ENCODE measurements around the gene IQCE.

Gene IQCE

DNA sequence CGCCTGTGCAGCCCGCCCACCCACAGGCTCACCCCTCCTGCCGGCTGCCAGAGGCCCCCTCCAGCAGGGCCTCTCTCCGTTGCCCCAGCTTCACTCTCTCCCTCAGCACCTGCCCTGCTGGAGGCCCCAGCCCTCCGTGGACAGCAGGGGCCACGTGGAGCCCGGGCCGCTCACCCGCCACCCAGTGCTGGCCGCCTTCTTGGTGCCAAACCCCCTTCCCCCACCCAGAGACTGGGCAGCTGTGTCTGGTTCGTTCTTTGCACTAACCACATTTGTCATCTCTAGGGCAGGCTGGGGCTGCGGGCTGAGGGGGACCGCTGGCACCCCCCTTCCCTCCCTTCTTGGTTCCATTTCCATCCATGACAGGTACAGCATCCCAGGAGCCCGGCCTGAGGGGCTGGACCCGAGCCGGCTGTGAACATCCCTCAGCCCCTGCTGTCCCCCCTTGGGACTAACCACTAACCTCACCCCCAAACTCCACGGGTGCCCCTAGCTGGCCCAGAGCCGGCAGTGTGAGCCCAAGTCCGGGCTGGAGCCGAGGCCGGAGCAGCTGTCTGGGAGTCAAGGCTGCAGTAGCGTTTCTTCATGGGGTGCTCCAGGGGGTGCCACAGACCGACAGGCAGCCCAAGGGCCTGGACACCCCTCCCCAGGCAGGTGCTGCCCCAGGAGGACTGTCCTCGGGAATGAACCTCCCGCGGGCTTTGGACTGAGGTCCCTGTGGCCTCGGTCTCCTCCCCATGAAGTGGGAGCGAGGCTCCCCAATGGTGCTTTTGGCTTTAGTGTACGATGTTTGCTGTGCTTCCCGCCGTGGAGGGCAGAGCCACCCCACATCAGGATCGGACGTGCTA lies 103.7 kb downstream of the IQCE start:
- no peak for DNase-seq (ENCODE audit: low spot score)
- Histone ChIP-seq H3K27ac (no peak overlapping the region), H3K4me3 (no peak overlapping the region)
- TF ChIP-seq, protein P1, sequence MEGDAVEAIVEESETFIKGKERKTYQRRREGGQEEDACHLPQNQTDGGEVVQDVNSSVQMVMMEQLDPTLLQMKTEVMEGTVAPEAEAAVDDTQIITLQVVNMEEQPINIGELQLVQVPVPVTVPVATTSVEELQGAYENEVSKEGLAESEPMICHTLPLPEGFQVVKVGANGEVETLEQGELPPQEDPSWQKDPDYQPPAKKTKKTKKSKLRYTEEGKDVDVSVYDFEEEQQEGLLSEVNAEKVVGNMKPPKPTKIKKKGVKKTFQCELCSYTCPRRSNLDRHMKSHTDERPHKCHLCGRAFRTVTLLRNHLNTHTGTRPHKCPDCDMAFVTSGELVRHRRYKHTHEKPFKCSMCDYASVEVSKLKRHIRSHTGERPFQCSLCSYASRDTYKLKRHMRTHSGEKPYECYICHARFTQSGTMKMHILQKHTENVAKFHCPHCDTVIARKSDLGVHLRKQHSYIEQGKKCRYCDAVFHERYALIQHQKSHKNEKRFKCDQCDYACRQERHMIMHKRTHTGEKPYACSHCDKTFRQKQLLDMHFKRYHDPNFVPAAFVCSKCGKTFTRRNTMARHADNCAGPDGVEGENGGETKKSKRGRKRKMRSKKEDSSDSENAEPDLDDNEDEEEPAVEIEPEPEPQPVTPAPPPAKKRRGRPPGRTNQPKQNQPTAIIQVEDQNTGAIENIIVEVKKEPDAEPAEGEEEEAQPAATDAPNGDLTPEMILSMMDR (IDR thresholded peaks at IDR 0.05), result no peak

DNA sequence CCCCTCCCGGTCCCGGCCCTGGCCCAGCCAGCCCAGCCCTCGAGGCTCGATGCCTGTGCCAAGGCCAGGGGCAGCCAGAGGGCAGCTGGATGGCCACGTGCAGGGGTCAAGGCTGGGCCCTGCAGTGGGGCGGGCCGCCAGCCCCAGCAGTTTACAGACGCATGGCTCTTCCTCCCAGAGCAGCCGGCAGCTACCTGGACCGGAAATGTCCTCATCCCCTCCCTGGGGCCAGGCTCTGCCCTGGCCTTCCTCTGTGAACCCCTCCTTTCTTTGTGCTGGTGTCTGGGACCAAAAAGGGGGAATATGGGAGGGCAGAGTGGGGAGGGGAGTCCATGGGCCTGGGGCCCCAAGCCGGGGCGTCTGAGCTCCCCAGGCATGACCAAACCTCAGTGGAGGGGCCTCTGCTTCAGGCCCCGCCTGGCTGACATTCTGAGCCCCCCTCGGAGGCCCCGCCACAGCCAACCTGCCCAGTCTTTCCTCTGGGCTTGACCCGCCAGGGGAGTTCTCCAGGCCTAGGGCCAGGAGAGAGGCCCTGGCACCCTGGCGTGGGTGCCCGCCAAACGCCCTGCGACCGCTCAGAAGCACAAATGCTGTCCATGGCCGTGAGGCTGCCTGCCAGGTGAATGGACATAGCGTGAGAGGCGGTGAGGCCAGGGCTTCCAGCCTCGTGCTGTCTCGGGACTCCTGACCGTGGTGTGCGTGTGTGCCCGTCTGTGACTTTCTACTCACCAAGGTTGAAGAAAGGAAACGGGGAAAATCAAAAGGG lies 104.5 kb downstream of the IQCE start:
- no peak overlapping the region for H3K4me3 ChIP-seq
- DNase-seq (ENCODE audit: low spot score), result no peak
- TF ChIP-seq, protein P1 (IDR thresholded peaks at IDR 0.05), result no peak
- no peak overlapping the region for H3K27ac ChIP-seq

DNA sequence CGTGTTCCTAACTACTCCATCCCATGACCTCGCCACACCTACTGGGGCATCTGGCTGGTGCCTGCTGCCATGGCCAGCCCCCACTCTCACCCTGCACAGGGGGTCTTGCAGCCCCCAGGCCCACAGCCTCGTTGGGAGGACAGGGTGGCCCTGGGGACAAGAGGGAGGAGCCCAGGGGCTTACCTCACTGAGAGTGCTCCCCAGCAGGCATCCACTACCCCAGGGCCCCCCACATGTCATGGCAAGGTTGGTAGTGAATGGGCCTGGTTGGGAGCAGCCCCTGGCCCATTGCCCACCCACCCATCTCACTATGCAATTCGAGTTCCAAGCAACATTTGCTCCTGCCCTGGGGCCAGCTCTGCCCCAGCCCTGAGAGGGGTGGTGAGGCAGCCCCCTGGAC lies 105.2 kb downstream of the IQCE start:
- no peak for DNase-seq (ENCODE audit: low spot score)
- Histone ChIP-seq H3K4me3 (no peak overlapping the region), H3K27ac (no peak overlapping the region)
- TF ChIP-seq, protein P1 (IDR thresholded peaks at IDR 0.05), result no peak
